ENCODE measurements around the gene MACROD1.
"Not testable (repeated sequence)": the region's sequence is repeated elsewhere in the genome, so short reads cannot be mapped to it uniquely, and the experiment has no call there.

Gene MACROD1

DNA sequence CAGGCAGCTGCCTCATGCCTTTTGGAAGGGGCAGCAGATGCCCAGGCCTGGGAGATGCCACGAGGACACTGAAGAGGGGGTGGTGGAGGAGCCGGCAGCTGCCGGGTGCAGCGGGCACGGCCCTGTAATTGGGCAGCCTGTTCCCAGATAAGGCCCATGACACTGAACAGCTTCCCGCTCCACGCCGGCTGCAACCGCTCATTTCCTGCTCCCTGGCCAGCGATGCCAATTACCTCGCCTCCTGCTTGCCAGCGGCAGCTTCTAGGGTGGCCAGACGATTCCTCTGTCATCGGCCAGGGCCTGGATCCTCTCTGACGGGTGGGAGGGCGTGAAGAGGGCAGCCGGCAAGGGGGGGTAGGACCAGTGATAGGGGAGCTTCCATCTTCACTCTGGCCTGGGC is 107.4 kb downstream of the MACROD1 start:
- no peak for DNase-seq (ENCODE audit: low read depth in 2 of 2)

DNA sequence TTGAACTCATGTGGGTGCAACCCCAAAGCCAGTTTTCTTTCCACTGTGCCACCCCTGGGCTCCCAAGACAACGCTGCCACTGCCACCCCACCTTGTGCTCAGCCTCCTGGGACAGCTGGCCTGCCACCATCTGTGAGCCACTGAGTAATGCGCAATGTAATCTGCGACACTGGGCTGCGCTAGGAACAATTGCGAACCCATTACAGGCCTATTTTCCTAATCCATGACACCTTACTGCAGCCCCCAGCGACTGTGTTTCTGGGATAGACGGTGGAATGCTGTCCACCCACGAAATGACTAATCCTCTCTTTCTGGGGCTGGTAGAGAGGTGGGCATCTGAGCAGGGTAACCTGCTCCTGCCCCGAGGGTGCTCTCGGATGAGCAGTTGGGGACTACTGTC is 108.0 kb downstream of the MACROD1 start:
- no peak for DNase-seq (ENCODE audit: low read depth in 2 of 2)

DNA sequence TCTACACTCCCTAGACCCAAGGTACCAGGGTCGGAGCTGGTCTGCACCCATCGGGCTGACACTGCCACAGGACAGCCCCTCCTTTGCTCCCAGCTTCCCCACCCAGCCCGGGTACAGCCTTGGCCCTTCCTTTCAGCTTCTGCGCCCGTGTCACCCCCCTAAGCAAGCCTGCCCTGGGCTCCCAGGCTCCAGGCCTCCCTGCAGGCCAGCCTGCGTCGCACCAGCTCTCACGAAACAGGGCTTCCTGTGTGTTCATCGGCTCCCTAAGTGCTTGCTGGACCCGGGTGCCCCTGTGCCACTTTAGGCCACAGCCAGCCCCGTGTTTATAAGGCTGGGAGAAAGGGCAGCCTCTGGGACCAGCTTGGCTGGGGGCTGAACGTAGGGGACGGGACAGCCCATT is 109.1 kb downstream of the MACROD1 start:
- DNase-seq (ENCODE audit: low read depth in 2 of 2): no peak

DNA sequence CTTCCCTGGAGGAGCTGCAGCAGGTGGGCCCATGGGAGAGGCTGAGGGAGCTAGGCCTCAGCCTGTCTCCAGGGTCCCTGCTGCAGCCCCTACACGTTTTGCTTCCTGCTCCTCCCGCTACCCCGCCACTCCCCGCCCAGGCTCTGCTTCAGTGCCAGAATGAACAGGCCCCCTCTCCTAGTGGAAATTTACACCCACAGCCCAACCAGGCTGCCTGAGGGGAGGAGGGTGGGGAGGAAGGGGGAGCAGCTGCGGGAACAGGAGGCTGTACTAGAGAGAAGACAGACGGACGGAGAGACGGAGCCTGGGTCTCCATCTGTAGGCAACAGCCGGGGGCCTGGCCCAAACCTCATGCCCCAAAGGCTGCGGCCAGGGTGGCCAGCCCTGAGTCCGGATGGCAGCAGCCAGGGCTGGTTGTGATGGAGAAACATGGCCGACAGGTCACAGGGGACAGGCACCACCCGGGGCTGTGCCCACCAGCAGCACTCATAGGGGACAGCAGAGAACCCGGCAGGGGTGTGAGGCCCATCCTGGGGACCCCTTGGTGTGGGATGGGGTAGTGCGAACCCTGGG is 109.6 kb downstream of the MACROD1 start:
- no peak for DNase-seq (ENCODE audit: low read depth in 2 of 2)

DNA sequence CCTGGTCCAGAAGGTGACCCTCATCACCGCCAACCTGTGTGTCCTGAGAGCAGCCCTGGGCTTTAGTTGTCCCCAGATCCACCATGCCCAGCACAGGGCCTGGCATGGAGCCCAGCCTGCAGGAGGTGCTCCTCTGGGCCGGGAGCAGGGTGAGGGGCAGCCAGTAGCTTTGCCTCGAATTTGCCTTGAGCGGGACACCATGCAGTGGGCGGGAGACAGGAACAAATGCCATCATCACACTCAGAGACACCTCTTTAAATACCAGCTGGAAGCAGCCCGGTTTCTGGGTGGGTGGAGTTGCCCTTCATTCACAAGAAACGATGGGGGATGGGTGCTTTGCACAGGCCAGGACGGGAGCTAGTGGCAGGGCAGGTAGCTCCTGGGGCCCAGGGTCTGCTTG is 110.8 kb downstream of the MACROD1 start:
- no peak for DNase-seq (ENCODE audit: low read depth in 2 of 2)

DNA sequence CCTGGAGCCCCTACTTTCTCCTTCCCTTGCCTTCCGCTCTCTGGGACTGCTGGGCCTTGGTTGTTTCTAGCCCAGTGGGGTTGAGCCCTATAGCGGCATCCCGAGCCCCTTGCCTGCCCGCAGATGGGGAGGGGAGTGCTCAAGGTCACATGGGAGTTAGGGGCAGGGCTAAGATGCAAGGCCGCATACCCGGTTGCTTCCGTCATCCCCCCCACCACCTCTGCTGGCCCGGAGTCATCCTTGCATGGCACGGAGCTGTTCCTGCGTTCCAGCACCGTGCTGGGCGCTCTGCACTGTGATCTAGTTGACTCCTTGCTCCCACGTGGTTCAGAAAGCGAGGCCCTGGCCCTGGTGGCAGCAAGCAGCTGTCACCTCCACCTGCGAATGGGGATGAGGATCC is 112.2 kb downstream of the MACROD1 start:
- DNase-seq (ENCODE audit: low read depth in 2 of 2): no peak

DNA sequence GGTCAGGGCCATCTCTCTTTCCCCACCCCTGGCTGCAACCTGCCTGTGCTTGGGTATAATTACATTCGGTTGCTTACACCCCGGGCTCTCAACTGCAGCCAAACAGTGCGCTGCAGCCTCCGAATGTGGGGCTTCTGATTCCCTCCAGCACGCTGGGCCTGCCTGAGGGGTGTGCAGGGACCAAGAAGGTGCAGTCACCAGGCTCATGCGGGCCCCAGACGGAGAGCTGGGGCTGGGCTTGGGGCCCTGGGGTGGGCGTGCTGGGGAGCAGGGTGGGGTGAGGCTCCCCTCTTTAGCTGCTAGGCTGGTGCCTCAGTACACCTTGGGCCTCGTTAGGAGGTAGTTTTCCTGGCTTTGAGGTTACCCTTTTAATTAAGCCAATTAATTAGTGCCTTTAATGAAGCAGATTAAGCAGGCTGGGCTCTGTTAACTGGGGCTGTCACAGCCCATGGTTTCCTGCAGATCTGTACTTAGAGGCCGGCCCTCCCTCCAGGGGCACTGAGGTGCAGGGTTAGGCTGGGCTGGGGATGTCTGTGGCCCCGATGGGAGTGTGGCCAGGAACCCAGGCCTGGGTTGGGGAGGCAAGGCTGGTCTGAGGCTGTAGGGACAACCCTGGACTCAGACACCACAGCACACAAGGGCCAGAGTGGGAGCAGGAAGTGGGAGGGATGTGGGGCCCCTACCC is 112.8 kb downstream of the MACROD1 start:
- no peak for DNase-seq (ENCODE audit: low read depth in 2 of 2)

DNA sequence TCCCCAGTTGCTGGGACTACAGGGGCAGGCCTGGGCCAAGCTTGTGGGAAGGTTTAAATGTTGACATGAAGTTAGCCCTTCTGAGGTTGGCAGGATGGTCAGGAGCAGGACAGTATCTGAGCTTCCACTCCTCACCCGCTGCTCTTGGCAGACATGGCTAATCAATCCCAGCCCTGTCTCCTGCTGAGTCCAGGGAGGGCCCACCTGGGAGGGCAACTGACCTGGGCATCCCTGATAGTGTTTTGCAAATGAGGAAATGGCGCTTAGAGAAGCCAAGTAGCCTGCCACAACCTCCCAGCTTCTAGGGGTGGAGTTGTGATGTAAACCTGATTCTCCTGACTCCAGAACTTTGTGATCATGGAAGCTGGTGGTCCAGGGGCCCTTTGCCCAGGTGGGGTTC is 113.5 kb downstream of the MACROD1 start:
- no peak for DNase-seq (ENCODE audit: low read depth in 2 of 2)

DNA sequence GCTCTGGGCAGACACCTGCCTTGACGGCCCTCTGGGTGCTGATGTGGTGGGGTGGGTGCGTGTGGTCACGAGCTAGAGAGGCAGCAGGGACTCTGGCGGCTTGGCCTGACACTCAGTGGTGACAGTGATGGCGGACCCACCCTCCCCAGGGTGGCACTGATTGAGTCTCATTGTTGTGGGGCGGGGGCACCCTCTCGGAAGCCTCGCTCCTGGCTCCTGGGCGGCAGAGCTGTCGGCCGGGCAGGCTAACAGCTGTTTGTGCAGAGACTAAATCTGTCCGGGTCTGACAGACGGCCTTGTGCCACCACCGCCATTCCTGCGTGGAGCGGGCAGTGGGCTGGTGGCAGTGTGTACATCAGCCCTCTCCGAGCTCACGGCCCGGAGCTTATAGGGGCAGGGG is 114.6 kb downstream of the MACROD1 start:
- DNase-seq (ENCODE audit: low read depth in 2 of 2): no peak

DNA sequence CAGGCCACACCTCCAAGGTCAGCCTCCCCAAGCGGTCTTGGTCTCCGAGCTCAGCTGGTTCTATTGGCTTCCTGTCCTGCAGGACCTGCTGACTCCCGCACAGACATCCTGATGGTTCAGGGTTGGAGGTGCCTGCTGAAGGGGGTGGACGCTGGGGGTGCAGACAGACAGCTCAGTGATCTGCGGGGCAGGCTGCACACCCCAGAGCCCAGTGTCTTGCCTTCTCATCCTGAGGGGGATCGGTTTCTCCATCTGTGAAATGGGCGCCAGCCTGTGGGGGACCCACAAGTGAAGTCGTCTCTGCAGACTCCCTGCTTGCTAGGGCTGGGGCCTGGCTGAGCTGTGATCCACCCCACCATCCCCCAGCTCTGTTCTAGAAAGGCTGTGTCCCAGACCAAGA is 116.4 kb downstream of the MACROD1 start:
- DNase-seq (ENCODE audit: low read depth in 2 of 2): no peak

DNA sequence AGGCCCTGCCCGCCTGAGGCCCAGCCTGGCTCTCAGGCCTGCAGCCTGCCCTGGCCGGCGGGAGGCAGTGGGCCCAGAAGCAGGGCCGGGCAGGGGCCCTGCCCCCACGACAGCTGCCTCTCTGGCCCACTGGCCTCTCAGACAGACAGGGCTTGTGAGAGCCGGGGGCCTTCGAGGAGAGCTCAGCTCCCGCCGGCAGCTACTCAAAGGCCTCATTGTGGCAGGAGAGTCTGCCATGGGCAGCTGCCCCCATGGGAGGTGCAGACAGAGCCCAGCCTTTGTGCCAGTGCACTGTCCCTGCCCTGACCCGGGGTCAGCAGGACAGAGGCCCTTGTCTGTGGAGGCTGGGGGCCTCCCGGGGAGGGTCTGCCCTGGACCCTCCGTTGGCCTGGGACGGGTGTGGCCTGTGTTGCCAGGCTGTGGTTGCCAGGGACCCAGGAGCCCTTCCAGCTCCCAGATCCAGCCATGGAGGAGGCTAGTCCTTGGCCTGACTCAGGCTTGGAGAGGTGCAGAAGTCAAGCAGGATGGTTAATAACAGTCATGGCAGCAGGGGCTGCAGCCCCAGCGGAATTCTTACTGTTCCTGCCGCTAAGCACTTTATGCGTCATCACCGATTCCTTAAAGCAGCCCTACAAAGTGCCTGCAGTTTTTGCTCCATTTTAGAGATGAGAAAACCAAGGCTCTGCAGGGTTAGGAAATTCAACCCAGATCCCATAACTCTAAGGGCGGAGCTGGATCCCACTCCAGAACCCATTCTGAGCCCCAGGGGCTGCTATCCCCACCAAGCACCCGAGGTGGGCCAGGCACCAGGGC is 117.7 kb downstream of the MACROD1 start:
- no peak for DNase-seq (ENCODE audit: low read depth in 2 of 2)

DNA sequence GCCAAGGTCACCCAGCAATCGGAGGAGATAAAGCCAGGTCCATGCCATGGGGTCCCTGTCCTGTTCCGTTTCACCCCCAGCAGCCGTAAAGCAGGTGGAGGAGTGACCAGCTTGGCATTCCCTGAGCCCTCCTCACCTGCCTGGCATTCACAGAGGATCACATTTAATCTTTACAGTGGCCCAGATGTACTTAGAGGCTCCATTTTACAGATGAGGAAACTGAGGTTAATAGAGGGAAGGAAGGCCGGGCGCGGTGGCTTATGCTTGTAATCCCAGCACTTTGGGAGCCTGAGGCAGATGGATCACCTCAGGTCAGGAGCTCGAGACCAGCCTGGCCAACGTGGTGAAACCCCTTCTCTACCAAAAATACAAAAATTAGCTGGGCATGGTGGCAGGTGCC is 118.5 kb downstream of the MACROD1 start:
- not testable (repeated sequence) for DNase-seq (ENCODE audit: low read depth in 2 of 2)

DNA sequence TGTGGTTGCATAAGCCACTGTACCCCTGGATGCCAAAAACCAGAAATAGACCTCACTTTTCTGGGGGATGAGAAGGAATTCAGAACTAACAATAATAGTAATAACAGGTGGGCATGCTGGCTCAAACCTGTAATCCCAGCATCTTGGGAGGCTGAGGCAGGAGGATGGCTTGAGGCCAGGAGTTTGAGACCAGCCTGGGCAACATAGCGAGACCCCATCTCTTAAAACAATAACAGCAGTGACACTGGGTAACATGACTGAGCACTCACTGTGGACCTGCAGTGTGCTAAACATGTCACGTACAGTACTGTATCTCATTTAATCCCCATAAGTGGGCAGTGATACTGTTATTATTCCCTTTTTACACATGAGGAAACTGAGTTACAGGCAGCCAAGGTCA is 120.2 kb downstream of the MACROD1 start:
- DNase-seq (ENCODE audit: low read depth in 2 of 2): no peak

DNA sequence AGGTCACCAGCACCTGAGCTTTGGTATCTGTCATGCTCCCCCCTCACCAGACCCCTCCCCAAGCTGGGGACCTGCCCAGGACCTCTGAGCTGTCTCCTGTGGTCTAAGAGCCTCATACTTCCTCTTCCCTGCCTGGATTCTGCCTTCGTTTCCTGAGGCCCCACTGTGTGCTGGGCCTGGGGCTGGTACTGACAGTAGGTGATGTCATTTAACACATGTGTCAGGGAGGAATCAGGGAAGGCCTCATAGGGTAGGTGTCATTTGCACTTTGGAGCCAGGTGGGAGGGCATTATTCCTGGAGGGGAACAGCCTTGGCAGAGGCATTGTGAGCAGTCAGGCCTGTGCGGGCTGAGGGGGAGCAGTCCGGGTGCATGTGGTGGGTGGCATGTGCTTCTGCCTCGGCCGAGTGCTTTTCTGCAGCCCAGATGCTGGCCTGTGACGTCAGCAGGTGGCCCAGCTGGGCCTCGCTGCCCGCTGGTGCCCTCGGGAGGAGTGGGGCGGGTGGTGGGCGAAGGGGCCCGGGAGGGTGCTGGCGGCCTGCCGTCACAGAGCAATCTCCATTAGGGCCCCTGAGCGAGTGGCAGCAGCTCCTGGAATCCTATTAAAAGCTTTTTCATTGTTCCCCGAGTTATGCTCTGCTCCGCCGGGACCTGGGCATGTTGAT is 121.1 kb downstream of the MACROD1 start:
- DNase-seq (ENCODE audit: low read depth in 2 of 2): no peak

DNA sequence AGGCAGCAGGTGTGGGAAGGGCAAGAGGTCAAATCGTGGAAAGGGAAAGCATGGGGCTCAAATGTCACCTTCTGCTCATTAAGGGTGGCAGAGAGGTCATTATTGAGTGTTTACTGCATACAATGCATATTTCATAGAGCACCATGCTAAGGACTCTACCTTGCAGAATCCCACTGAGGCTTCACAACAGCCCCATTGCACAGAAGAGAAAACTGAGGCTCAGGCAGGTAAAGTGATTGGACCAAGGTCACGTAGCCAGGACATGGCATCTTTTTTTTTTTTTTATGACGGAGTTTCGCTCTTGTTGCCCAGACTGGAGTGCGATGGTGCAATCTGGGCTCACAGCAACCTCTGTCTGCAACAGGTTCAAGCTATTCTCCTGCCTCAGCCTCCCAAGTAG is 122.4 kb downstream of the MACROD1 start:
- no peak for DNase-seq (ENCODE audit: low read depth in 2 of 2)

DNA sequence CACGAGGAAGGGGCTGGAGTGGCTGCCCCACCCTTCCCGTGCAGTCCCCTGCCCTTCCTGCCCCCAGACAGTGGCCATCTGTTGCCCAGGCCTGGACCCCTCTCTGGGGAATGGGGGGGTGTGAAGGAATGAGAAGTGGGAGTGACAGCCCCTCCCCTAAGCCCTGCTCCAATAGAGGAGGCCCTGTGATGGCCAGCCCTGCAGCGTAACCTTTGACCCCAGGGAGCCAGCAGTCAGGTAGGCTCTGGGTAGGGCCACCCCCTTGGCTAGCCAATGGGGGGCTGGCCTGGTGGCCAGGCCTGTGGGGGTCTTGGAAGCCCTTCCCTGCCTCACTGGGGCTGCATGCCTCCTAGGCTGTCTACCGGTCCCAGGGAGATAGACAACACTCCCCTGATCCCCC is 123.6 kb downstream of the MACROD1 start:
- DNase-seq (ENCODE audit: low read depth in 2 of 2): no peak

DNA sequence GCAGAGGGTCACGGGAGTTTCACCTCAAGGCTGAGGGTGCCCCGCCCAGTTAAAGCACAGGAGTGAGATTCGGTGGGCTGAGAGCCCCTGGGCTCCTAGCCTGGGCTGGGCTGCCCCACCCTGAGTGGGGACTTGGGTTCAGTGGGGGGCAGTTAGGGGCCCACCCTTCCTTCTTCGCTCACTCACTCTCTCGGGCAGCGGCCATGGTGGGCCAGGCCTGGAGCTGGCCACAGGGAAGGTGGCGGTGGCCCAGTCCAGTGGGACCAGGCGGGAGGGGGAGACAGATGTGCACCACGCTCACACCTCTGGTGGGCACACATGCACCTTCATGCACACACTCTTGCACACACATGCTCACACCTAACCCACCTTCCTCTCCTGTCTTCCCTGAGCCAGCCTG is 124.1 kb downstream of the MACROD1 start:
- DNase-seq (ENCODE audit: low read depth in 2 of 2): no peak

DNA sequence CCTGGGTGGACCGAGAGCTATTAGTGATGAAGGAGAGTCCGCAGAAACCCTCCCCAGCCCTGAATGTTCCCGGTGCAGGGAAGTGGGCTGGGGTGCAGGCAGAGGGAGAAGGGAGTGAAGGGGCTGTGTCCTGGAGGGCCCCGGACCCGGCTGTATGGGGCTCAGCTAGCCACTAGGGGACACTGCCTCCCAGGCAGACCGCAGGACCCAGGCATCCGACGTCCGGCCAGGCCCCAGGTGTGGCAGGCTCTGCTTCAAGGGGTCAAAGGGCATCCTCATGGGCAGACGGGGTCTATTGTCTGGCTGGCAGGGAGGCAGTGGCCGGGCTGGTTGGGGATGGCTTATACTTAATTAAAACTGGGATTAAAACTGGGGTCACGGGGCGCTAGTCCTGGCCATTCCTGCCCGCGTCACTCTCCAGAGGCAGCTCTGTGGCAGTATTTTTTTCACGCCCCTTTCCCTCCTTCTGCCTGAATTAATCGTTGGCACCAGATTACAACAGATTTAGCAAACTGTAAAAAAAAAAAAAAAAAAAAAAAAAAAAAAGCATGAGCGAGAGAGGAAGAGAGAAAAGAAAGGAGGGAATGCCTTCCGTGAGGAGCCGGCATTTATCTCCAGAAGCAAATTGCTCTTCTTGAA is 125.1 kb downstream of the MACROD1 start:
- DNase-seq (ENCODE audit: low read depth in 2 of 2): no peak

DNA sequence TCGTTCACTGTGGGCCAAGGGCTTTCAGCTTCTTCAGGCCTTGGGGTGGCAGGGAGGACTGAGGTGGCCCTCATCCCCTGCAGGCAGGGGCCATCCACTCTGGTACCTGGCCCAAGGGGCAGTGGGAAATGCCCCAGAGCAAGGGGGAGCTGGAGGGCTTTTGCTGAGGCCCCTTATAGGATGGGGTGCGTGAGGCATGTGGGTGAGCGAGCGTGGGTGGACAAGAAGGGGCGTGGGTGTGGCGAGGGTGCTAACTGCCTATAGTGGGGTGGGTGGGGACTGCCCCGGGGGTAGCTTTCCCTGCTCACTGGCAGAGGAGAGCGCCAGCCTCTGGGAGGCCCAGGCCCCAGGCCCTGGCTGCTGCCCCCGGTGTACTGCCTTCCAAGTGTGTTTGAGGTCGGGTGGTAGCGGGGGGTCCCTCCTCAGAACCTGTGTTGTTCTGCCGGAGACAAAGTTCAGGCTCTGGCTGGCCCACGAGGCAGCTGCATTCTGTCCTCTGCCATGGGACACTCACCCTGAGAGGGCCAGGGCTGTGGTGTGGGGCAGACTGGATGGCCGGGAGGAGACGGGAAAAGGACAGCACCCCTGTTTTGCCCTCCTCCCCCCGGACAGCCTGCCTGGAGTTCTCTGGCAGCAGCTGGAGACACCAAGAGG is 126.8 kb downstream of the MACROD1 start:
- no peak for DNase-seq (ENCODE audit: low read depth in 2 of 2)

DNA sequence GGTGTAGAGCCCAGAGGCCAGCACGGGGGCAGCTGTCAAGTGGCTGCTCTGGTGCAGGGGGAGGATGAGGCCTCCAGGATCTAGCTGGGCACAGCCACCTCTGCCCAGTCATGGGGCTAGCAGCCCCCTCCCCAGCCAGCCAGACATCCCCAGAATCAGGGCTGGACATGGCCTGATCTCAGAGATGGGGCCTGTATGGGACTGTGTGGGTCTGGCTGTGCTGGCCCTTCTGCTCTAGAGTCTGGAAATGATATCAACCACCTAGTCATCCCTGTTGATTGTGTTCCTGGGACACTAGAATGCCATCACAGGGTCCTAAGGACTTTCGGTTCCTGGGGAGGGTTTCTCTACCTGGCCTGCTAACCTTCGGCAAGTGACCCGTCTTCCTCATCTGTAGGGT is 127.4 kb downstream of the MACROD1 start:
- DNase-seq (ENCODE audit: low read depth in 2 of 2): no peak

DNA sequence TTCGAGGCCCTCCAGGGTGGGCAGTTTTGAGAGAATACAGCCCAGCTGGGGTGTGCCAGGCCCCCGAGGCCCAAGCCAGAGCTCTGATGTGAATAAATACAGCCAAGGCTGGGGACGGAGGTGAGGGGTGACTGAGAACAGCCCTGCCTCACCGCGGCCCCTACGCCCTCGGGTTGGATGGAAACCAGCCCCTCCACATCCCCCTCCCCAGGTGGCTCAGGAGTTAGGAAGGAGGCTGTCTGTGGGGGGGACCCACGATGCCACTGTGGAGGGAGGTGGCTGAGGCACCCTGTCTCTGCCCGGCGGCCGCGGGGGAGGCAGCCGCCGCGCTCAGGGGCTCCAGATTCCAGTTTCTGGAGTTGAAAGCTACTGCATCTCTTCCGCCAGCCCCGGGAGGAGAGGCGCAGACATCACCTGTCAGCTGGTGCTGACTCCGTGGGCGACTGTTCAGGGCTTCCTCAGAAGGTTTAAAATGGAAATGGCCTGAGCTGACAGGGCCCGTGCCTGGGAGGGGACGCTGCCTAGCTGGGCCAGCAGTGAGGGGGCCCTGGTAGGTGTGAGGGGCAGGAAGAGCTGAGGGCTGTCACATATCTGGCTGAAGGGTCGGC is 128.8 kb downstream of the MACROD1 start:
- DNase-seq (ENCODE audit: low read depth in 2 of 2): no peak

All from stimulated activated CD4-positive, alpha-beta T cell treated with anti-CD3 and anti-CD28 coated beads, Interleukin-12 subunit alpha, Interleukin-12 subunit beta, amount 100 ng/mL, for 24 hours (primary cell).